Measurements from ENCODE around the gene OSBP.

OSBP gene

GRCh38 chr11:59560702-59561473, 54.7 kb downstream of the OSBP start:
- no peak for TF ChIP-seq CTCF (IDR thresholded peaks at IDR 0.05; ENCODE audit: control insufficient read depth, extremely low read depth, insufficient read depth)
- peak overlapping the region; percentile 73 for H3K4me3 ChIP-seq (ENCODE audit: low read depth, low read length)
- no peak for DNase-seq (ENCODE audit: low read depth)

GRCh38 chr11:59560290-59560701, 55.3 kb downstream of the OSBP start:
- no peak for DNase-seq (ENCODE audit: low read depth)
- H3K4me3 ChIP-seq (ENCODE audit: low read depth, low read length) = peak overlapping the region; percentile 73
- no peak for TF ChIP-seq CTCF (IDR thresholded peaks at IDR 0.05; ENCODE audit: control insufficient read depth, extremely low read depth, insufficient read depth)

DNA sequence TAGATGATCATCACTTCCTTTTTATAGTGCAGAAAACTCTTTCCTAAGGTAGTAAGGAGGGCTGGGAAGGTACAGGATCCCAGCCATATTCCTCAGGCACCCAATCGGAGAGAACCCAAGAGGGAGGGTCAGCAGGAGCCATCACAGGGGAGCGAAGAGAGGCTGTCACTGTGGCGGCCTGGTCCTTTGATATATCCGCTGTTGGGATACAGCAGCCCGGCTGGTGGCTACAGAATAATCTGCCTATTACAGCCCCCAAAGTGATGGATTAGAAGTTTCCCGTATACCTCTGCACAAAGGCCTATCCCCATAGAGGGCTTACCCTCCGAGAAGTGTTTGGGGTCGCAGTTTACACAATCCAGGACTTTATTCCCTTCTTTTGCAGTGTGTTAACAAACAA, 55.7 kb downstream of the OSBP start:
- TF ChIP-seq CTCF (IDR thresholded peaks at IDR 0.05; ENCODE audit: control insufficient read depth, extremely low read depth, insufficient read depth) = no peak
- peak overlapping the region; percentile 73 for H3K4me3 ChIP-seq (ENCODE audit: low read depth, low read length)
- no peak for DNase-seq (ENCODE audit: low read depth)

DNA sequence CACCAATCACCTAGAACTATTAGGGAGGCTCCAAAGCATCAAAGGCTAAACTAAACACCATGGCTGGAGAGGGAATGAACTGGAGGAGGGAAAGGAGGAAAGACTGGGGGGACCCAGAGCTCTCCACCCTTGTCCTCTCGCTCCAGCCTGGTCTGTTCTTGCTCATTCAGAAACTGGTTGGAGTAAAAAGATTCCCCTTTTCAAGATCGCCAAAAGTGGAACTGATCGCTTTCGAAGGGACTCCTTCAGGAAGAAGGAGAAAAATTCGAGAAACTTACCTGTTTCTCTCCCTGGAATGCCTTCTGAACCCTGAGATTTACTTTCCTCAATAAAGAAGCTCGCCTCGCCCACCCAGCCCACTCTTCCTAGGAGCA, 57.3 kb downstream of the OSBP start:
- no peak overlapping the region for H3K4me3 ChIP-seq (ENCODE audit: low read depth, low read length)
- no peak for DNase-seq (ENCODE audit: low read depth)
- no peak for TF ChIP-seq CTCF (IDR thresholded peaks at IDR 0.05; ENCODE audit: control insufficient read depth, extremely low read depth, insufficient read depth)

- H3K4me3 ChIP-seq (ENCODE audit: low read depth, low read length) = peak overlapping the region; percentile 54
- no peak for DNase-seq (ENCODE audit: low read depth)
- no peak for TF ChIP-seq CTCF (IDR thresholded peaks at IDR 0.05; ENCODE audit: control insufficient read depth, extremely low read depth, insufficient read depth)
These were observed 58.6 kb downstream of the OSBP start for GRCh38 chr11:59556917-59557348.

DNA sequence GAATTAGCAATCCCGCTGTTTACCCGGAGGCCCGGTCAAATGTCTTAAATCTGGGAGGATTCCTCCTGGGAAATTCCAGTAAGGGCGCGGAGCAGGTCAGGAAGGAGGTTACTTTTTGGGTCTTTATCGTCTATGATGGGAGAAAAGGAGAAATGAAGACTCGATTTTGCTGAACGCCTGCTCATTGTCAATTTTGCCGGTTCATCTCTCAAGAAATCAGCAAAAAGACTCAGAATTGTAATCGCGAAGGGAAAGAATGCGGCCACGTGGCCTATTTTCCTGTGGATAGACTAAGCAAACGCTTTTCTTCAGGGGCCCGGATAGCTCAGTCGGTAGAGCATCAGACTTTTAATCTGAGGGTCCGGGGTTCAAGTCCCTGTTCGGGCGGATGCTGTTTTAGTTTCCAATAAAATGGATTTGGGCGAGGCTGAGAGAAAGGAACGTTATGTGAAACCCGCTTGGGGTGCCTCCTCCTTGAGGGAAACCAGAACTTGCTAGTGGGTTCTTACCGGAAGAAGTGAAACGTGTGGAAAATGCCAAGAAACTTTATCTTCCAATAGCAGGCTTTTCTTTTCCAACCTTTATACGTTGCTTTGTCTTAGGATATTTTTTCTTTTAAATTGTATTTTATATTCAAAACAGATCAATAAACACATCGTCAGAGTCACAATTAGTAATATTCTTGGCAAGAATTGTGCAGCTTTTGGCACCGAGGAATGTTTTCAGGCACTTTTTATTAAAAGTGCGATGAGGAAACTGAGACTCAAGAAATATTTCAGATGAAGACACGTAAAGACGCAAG, 59.3 kb downstream of the OSBP start:
- no peak for DNase-seq (ENCODE audit: low read depth)
- H3K4me3 ChIP-seq (ENCODE audit: low read depth, low read length) = peak overlapping the region; percentile 54
- no peak for TF ChIP-seq CTCF (IDR thresholded peaks at IDR 0.05; ENCODE audit: control insufficient read depth, extremely low read depth, insufficient read depth)

All from LNCaP clone FGC (cell line).